Fibroblast of villous mesenchyme (primary cell): ENCODE measurements around the gene MSANTD1. TPM values are rescaled to one million over a fixed set of nuclear protein-coding genes. Genes with fewer than 3 reads are reported as not detected.

Source experiments
- DNase-seq: peaks from one replicate; pipeline ENCODE4 v3.0.0-alpha.2; 2010; ENCODE audit warnings: low read depth
- H3K4me3 ChIP-seq: 2 replicates; pipeline ENCODE4 v1.5.1; 2011; ENCODE audit warnings: low read depth, mild to moderate bottlenecking, low read length
- total RNA-seq: library from RNA; depleted of rRNA; stranded (reverse); fragments of >200 nt; gene quantifications from 2 replicates; pipeline ENCODE4 v1.2.3, GENCODE V29; 2012
- TF ChIP-seq, protein P1 (sequence below): IDR thresholded peaks from 2 replicates; pipeline ENCODE4 v1.5.1; 2012; ENCODE audit warnings: low read depth, mild to moderate bottlenecking, low read length; ENCODE audit not compliant: insufficient read depth

Gene MSANTD1
- total RNA-seq, 1 donor: 0.86 TPM

DNA sequence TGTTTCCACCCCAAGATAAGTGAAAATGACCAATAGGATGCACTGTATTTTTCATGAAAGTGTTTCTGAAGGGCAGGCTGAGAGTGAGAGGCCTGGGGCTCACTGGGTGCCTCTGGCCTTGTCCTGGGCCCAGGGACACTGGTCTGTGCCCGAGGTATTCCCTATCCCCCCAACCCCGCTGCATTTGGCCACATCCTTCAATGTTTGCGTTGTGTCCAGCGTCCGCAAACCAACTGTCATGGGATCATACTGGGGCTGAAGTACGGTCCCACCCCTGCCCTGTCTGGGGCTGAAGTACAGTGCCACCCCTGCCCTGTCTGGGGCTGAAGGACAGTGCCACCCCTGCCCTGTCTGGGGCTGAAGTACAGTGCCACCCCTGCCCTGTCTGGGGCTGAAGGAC, 22.0 kb upstream of the MSANTD1 start:
- no peak overlapping the region for H3K4me3 ChIP-seq
- TF ChIP-seq, protein P1, sequence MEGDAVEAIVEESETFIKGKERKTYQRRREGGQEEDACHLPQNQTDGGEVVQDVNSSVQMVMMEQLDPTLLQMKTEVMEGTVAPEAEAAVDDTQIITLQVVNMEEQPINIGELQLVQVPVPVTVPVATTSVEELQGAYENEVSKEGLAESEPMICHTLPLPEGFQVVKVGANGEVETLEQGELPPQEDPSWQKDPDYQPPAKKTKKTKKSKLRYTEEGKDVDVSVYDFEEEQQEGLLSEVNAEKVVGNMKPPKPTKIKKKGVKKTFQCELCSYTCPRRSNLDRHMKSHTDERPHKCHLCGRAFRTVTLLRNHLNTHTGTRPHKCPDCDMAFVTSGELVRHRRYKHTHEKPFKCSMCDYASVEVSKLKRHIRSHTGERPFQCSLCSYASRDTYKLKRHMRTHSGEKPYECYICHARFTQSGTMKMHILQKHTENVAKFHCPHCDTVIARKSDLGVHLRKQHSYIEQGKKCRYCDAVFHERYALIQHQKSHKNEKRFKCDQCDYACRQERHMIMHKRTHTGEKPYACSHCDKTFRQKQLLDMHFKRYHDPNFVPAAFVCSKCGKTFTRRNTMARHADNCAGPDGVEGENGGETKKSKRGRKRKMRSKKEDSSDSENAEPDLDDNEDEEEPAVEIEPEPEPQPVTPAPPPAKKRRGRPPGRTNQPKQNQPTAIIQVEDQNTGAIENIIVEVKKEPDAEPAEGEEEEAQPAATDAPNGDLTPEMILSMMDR: no peak
- no peak for DNase-seq

DNA sequence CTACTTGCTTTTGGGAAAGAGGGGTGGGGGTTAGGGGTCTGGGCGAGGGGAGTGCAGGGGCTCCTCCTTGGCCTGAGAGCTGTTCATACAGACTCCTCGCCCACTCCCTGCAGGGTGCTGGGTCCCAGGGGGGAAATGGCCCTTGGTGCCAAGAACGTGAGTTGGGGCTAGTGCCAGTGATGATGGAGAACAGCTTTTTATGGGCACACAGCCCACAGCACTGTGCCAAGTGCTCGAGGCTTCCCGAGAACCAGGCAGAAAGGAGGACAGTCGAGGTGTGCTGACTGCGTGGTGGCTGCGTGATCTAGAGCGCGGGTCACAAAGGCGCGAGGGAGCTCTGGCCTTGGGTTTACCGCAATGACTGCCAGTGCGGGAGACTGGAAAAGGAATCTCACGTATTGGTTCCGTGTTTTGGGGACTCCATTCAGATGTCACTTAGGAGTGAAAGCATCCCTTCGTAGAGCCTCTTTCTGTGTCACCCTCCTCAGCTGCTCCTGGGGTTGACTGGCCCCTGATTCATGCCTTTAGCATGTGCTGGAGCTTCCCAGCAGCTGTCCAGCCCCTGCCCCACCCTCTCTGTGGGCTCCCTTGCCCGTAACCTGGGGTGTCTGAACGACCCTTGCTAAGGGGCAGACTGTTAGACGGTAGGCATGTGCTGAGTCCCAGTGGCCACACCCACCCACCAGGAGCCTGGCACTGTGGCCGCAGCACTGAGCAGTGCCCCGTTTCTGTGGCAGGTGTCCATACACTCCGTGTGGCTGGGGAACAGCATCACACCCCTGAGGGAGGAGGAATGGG, 20.9 kb upstream of the MSANTD1 start:
- DNase-seq: no peak
- TF ChIP-seq, protein P1: no peak
- H3K4me3 ChIP-seq: no peak overlapping the region

DNA sequence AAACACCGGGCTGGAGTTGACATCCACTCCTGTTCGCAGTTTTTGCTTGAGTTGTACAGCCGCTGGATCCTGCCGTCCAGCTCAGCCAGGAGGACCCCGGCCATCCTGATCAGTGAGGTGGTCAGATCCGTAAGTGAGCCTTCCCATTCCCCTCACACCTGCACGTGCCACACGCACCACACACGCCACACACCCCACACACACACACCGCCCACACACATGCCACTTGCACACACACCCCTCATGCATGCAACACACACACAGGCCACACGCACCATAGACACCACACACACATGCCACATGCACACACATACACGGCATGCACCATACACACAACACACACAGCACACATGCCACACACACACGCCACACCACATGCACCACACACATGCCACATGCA, 20.1 kb upstream of the MSANTD1 start:
- no peak overlapping the region for H3K4me3 ChIP-seq
- DNase-seq: no peak
- TF ChIP-seq, protein P1: no peak

DNA sequence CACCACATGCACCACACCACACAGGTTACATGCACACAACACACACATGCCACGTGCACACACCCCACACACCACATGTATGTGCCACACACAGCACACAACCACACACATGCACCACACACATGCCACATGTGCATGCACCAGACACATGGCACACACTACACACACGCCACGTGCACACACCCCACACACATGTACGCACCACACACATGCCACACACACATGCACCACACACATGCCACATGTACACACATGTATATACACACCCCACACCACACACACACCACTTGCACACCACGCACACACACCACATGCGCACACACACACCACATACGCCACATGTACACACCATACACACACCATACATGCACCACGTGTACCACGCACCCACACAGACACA, 19.6 kb upstream of the MSANTD1 start:
- TF ChIP-seq, protein P1: no peak
- no peak for DNase-seq
- no peak overlapping the region for H3K4me3 ChIP-seq

DNA sequence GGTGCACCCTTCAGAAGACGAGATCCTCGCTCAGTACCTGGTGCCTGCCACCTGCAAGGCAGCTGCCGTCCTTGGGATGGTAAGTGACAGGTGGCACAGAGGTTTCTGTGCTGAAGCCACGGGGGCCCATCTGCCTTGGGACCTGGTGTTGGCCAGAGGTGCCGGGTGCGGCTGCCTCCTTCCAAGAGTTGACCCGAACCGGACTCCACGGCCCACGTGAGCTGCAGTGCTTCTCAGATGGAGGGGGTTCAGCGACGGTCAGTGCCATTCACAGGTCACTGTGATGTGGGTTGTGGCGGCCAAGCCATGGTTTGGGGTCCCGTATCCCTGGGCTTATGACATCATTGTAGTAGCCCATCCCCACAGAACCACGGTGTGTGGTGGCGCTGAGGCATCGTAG, 19.0 kb upstream of the MSANTD1 start:
- TF ChIP-seq, protein P1: no peak
- DNase-seq: no peak
- H3K4me3 ChIP-seq: no peak overlapping the region

DNA sequence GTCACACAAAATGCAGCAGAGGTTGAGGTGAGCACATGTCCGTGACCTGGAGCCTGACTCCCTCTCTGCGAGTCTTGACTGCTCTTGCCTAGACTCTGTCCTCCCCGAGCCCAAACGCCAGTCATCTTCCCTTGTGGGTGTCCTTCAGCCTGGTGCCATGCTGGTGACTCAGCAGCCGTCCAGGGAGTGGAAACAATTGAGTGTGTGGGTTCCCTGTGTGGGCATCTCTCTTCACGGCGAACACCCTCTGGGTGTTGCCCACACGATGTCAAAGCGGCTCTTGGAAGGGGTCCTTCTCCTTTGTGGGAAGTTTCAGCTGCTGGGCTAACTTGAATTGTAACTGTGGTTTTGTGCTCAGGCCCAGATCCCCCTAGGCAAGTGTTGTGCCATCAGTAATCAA, 17.5 kb upstream of the MSANTD1 start:
- no peak overlapping the region for H3K4me3 ChIP-seq
- DNase-seq: no peak
- TF ChIP-seq, protein P1: no peak

DNA sequence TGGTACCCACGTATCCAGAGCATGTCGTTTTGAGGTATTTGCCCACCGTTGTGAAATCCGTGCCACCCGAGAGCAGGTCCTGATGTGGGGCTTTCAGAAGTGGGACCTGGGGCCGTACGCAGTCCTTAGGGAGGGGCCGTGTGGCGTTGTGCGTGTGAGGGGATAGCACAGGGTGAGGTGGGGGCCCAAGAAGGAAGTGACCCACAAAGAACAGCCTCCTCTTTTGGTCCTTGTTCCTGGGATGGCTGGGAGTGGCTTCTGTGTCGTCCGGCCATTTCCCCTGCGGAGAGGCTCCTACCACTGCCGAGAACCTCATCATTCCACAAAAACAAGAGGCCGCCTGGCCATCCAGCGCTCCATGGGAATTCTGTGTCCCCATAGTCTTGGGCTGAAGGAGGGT, 17.0 kb upstream of the MSANTD1 start:
- DNase-seq: no peak
- H3K4me3 ChIP-seq: no peak overlapping the region
- TF ChIP-seq, protein P1: no peak
